Left hindlimb (tissue), 1 donor: ENCODE results near the gene C1orf167.
A peak's percentile ranks its signal among the peaks of the same experiment; 100 is the strongest.

Experiments
- DNase-seq: peaks from one replicate; pipeline ENCODE4 v3.0.0-alpha.2; 2018

The C1orf167 gene, protein sequence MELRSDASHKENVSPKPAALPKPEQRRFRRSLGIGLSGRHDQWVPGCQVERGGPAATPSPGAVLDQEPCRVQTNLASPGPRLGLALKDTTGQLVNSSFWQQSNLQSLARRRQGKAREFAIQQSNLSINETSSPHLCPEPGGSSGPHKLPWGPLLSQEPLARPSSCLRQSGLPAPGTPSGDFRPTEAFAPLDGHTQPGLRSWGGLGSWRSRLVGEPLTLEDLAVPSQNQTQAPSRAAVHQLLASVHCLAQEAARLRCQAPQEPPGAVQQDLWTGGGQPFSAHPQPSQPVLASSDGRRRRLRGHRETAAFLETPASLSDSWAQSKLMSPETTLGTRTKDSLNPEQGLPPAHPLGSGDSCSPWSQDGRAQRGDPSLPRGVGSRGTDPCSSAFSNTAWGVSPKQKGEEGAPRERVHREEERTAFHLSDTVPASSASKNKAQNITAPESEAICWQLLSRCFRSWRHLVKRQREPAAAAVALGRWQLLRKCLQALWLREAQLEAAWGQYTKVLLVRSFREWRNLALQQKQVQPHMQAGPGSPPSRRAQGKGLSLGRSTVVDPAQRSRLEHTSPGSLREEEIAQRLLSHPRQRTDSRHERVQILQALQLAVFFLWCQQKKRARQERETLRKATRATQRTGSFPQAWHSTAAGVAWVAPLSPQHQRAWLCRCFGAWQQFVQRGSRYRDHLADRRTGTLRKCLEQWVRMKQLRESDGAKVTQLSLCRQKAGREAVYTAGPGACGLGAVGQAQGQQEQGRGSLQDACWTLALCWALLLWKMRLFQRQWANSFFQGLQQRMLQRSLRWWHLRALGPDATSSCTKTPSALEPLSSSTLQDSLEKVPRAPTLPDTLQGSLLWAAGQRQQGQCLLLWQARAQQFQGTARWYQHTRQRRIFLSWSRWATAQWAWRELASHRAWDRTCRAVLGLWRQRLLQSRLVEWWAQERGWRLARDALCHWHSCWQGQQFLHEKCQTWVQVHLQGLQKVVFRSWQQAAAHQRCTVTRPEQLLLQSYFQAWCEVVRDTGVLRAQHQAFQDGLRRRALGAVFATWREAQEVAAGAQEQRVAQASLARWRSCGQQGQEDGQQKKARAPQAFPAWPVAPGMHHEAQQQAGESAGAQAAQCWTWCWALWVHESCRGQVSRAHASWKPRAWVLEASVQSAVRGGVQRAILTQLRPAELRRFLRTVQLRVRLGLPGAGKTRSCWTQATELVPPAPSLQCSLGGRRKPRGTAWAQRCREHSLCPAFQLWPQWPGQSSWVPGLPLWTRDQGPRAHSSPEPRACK (N-terminal part only)

DNA sequence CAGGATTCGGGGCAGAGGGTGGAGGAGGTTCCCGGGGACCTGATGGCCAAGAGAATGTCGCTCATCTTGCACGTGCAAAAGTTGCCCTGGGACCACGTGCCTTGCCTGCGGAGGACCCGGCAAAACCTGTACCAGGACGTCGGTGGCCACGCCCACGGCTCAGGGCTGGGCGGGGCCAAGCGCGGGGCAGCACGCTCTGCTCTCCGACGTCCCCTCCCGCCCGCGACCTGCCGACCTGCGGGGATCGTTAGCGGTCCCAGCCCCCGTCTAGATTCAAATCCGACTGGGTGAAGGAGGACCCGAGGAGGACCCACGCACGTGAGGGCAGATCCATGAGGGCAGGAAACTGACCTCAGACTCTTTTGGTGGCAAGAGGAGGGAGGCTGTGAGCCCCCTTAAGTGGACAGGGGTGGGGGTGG is at the start of gene C1orf167:
TSS of gene C1orf167 (plus strand) at position 206 of the 419 bp plus-strand sequence. CDS start 2,208 bp downstream, outside the sequence.
- DNase-seq: no peak

DNA sequence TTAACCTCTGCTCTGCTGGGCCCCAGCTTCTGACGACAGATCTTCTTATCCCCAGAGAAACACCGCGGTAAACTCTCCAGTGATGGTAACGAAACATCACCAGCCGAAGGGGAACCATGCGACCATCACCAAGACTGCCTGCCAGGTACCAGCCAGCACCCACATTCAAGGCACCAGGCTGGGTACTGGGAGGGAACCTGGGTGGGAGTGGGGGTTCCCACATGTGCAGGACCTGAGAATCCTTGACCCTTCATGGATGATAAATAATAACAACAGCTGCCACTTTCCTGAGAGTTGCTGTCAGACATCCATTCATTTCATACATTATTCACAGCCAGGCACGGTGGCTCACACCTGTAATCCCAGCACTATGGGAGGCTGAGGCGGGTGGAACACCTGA is 49.7 kb upstream of the C1orf167 start:
- no peak for DNase-seq

GRCh38 chr1:11713095-11713494 is 48.9 kb upstream of the C1orf167 start:
- no peak for DNase-seq

DNA sequence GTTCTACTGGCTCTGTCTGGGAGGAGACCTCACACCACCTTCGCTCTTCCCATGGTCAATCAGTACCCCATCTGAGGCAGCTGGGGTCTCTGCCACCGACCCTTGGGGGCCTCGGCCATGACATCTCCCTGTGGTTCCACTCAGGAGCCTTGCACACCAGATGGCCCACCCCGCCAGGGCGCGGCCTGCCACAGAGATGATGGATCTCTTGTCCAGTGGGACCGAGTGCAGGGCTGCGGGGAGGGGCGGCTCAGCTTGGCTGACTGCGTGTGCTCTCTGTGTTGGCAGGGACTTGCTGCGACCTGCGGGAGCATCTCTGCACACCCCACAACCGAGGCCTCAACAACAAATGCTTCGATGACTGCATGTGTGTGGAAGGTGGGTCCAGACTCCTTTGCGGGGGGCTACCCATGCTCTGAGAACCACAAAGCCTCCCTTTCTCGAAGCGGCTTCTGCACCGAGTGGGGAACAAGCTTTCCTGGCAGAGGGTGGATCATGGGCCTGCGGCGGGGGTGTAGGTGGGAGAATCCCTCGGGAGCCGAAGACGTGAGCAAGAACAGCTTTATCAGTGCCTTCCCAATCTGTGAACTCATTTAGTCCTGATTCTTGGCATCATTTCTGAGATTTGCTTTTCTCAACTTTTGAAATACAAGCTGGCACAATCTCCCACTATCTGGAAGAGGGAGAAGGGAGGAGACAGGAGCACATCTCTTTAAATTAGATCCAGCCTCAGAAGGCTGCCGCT is 47.0 kb upstream of the C1orf167 start:
- no peak for DNase-seq

DNA sequence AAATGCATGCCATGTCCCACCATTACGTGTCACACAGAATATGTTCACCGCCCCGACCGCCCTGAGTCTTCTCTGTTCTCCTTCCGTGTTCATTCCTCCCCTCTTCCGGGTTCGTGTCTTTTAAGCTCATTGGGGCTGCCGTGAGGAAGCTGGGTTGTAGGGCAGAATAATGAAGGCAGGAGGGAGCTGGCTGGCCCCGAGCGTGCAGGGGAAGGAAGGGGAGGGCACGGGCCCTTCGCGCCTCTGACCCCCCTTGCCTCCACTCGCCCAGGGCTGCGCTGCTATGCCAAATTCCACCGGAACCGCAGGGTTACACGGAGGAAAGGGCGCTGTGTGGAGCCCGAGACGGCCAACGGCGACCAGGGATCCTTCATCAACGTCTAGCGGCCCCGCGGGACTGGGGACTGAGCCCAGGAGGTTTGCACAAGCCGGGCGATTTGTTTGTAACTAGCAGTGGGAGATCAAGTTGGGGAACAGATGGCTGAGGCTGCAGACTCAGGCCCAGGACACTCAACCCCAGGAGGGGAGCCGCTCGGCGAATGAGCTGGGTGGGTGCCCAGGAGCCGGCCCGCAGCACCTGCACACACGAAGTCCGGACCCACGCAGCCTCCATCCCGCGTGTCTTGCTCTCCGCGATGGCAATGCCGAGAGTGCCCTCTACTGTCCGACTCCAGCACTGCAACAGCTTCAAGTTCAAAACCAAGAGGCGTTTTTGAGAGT is 42.5 kb upstream of the C1orf167 start:
- DNase-seq: peak; percentile 59

GRCh38 chr1:11720033-11720376 is 42.0 kb upstream of the C1orf167 start:
- no peak for DNase-seq

GRCh38 chr1:11720525-11720924 is 41.5 kb upstream of the C1orf167 start:
- DNase-seq: no peak

GRCh38 chr1:11721311-11721710 is 40.7 kb upstream of the C1orf167 start:
- no peak for DNase-seq

DNA sequence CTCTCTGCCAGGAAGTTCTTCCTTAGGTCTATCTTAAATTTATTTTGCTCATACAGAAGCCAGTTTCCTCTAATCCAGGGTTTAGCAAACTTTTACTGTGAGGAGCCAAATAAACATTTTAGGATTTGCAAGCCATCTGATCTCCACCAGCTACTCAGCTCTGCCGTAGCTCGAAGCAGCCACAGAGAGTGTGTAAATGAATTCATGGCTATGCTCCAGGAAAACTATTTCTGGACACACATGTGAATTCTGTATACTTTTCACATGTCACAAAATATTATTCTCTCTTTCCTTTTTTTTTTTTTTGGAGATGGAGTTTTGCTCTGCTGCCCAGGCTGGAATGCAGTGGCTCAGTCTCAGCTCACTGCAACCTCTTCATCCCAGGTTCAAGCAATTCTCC is 39.5 kb upstream of the C1orf167 start:
- no peak for DNase-seq

GRCh38 chr1:11725616-11726015 is 36.4 kb upstream of the C1orf167 start:
- no peak for DNase-seq

DNA sequence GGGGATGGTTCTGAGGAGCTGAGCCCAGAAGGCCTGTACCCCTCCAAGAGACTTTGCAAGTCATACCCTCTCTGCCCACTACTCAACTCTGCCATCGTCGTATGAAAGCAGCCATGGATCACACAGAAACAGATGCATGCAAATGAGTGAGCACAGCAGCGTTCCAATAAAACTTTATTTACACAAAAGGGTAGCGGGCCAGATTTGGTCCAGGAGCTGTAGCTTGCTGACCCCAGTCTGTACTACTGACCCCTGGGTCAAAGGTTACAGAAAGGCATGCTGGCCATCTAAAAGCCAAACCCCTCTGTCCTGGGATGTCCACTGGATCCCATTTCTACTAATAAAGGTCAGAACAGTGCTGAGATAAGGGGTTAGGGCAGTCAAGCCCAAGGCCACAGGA is 34.9 kb upstream of the C1orf167 start:
- DNase-seq: no peak

DNA sequence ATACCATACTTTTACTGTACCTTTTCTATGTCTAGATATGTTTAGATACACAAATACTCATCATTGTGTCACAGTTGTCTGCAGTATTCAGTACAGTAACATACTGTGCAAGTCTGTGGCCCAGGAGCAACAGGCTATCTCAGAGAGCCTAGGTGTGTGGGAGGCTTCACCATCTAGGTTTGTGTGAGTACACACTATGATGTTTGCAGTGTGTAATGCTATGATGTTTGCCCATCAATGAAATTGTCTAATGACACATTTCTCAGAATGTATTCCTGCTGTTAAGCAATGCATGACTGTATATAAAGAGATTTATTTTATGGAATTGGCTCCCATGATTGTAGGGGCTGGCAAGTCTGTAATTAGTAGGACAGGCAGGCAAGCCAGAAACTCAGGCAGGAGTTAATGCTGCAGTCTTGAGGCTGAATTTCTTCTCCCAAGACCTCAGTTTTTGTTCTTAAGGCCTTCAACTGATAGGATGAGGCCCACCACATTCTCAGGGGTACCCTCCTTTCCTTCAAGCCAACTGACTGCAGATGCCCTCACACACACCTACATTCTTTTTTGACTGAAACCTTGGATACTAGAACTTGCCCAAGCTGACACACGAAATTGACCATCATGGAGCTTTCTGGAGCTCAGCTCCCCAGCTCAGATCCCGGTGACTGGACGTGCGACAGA is 33.7 kb upstream of the C1orf167 start:
- no peak for DNase-seq

GRCh38 chr1:11729155-11729497 is 32.9 kb upstream of the C1orf167 start:
- DNase-seq: no peak

DNA sequence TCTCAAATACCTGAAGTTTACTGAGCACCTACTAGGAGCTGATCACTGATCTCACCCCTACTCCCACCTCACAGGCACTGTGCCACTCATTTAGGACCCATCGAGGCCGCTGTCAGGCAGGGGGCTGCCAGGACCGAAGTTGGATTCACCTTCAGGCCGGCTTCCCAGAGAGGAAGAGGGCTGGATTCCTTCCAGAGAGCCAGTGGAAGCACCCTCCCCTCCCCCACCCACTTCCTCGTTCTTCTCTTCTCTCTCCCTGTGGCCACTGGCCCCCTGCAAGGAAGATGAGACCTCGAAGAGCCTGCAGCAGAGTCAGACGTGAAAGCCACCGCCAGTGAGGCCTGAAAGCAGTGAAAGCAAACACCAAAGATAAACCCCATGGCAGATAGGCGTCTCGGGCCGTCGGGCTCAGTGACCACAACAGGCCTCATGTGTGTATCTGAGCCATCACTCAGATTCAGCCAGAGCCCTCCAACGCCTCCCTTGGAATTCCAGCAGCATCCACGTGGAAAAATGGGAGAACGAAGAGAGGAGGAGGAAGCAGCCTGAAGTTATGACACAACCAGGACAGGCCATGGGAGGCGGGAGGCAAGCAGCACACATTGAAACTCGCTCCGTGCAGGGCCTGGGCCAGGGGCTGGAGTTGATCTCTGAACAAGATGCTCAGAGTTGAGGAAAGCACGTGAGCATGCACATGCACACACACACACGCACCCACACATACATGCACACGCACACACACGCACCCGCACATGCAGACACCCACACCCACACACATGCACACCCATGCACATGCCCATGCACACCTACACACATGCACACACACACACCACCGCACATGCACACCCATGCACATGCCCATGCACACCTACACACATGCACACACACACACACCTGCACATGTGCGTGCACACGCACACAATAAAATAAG is 32.2 kb upstream of the C1orf167 start:
- no peak for DNase-seq

DNA sequence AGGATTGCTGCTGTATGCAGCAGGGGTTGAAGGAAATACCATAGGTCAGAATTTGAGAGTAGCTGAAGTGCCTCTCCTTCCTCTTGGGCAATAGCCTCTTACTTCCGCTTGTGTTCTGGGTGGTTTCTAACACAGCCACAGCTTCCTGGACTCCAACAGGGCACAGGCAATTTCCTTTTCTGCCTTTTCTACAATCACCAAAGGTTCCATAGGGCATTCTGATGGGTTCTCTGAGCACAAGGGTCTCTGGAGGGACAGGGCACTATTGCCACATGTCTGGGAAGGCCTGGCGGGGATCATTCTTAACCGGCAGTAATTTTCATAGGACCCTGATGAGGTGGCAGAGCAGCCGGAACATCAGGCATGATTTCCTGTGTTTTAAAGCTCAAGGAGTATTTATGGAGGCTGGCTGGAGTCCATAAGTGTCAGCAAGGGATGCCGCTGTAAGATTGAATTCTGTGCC is 31.5 kb upstream of the C1orf167 start:
- DNase-seq: no peak

DNA sequence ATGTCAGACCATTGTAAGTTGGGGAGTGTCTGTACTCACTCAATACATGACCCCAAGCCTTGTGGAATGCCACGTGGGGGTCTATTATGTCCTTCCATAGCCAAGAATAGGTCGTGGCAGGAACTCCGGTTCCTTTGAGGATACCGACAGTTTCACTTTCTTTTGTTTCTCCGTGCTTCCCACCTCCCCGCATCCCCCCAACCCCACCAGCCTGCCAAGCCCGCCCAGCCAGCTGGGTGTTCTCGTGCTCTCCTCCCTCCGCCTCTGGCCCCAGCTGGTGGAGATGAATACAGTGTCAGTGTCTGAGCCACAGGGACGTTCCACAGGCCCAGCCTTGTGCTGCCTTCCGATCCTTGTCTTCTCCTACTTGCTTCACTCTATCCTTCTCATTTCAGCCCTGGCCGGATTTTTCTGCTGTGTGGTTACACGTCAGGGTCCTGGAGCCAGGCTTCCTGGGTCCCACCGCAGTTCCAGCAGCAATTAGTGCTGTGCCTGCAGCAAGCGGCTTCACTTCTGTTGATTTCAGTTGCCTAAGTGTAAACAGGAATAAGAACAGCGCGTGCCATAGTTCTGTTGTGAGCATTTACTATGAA is 30.2 kb upstream of the C1orf167 start:
- peak; percentile 89 for DNase-seq

- no peak for DNase-seq
Observed at GRCh38 chr1:11733306-11733705, 28.7 kb upstream of the C1orf167 start.

GRCh38 chr1:11735531-11735853 is 26.5 kb upstream of the C1orf167 start:
- no peak for DNase-seq

GRCh38 chr1:11735854-11736745 is 25.9 kb upstream of the C1orf167 start, which contains the start of gene AGTRAP:
AGTRAP (plus strand) TSS chr1:11736136; CDS start chr1:11736209, 73 bp downstream.
- DNase-seq: peak; percentile 97
